SKM-1 treated with dmso at 0.1 percent for 144 hours (cell line): Measurements from ENCODE around the gene KLF2.

Experiments
- DNase-seq: peaks from one replicate; lab custom pipeline; 2025; ENCODE audit not compliant: unreplicated experiment; lab: John Stamatoyannopoulos, UW

The KLF2 gene

DNA sequence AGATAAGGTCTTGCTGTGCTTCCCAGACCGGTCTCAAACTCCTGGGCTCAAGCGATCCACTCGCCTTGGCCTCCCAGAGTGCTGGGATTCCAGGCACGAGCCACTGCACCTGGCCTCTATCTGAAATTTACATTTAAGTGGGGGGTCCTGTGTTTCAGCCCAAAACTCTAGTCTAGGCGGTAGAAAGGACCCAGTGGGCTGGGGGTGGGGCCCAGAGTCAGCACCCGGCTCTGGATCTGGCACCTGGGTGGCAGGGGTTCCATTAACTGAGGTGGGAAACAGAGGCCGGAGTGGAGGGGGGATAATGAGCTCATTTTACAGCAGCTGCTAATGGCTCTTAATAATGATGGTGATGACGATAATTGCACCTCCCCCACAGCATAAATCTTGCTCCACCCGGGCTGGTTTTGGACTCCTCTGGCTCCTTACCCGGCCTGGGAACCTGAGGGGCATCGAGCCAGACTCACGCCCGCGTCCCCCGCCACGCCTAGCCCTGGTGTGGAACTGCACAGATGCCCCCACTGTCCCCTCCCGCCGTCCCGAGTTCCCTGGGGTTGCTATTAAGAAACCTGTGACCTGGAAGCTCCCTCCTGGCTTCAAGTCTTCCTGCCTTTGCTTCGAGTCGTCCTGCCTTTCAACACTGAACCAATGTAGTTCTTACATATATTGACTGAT, 17.8 kb upstream of the KLF2 start:
- no peak for DNase-seq

DNA sequence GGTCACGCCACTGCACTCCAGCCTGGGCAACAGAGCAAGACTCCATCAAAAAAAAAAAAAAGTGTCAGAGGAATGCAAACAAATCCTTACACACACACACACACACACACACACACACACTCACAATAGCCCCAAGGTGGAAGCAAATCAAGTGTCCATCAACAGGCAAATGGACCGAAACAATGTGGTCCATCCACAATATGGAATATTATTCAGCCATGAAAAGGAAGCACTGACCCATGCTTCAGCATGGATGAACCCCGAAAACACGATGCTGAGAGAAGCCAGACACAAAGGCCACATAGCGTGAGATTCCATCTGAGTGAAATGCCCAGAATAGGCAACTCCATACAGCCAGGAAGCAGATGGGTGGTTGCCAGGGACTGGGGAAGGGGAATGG, 16.5 kb upstream of the KLF2 start:
- no peak for DNase-seq

DNA sequence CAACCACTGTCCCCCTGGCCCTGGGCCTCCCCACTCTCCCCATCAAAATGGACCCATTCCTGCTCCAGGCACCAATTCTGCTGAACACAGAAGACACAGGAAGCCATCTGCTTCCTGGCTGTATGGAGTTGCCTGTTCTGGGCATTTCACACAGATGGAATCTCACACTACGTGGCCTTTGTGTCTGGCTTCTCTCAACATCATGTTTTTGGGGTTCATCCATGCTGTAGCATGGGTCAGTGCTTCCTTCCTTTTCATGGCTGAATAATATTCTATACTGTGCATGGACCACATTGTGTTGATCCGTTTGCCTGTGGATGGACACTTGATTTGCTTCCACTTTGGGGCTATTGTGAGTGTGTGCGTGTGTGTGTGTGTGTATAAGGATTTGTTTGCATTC, 15.0 kb upstream of the KLF2 start:
- DNase-seq: no peak

DNA sequence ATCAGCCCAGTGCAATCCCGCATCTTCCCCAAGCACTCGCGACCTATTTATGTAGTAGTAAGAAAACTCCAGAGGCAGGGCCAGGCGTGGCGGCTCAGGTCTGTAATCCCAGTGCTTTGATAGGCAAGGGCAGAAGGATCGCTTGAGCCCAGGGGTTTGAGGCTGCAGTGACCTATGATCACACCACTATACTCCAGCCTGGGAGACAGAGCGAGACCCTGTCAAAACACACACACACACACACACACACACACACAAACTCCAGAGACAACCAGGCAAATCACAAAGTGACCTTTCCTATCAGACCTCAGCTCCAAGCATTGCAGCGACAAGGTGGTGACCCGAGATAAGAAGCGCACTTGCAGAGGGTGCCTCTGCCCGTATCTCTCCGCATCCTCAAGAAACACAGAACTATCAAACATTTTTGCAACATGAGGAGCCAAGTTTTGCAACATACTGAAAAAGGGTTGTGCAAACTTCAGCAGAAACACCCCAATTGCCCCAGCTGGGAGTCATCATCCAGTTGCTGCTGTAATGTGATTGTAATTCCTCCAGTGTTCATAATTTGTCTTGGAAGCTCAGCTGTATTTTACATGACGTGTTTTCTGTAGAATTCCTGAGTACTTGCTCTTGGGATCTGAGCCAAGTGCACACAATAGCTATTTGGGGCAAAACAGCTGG, 8.7 kb upstream of the KLF2 start:
- peak; percentile 81 for DNase-seq

DNA sequence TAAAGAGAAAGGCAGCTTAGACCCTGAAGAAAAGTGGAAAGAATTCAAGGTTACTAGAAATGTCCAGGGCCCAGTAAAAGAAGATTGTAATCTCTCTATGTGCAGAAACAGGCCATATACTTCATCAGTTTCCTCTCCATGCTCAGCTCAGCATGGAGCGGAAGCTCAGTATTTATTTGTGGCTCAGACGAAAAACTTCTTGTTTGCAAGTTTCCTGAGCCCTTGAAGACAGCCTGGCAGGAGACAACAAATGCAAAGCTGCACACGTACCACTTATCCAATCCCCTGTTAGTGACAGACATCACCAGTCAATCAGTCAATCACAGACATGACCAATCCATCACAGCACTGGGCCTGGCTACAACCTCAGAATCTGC, 8.1 kb upstream of the KLF2 start:
- DNase-seq: no peak

DNA sequence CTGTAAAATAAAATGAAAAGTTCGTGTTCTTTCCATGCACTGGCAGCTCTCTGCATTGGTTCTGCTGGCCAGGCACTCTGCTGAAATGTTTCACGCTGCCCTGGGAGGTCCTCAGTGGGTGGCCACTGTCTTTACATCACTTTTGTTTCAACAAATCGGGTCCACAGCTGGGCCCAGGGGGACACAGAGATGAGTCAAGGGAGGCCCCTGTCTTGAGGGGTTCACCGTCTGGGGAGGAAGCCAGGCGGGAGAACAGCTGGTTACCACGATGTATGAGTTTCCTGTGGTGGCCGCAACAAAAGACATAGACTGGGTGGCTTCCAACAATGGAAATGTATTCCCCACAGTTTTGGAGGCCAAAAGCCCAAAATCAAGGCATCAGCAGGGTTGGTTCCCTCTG, 5.1 kb upstream of the KLF2 start:
- DNase-seq: no peak

DNA sequence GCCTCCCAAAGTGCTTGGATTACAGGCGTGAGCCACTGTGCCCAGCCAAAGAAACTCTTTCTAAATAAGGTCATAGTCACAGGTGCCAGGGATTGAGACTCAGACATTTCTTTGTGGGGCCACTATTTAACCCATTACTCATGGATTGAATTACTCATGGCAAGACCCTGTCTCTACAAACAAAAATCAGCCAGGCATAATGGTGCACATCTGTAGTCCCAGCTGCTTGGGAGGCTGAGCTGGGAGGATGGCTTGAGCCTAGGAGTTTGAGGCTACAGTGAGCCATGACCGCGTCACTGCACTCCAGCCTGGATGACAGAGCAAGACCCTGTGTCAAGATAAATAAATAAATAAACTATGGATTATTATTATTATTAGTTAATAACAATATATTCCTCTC, 3.6 kb upstream of the KLF2 start:
- DNase-seq: no peak

DNA sequence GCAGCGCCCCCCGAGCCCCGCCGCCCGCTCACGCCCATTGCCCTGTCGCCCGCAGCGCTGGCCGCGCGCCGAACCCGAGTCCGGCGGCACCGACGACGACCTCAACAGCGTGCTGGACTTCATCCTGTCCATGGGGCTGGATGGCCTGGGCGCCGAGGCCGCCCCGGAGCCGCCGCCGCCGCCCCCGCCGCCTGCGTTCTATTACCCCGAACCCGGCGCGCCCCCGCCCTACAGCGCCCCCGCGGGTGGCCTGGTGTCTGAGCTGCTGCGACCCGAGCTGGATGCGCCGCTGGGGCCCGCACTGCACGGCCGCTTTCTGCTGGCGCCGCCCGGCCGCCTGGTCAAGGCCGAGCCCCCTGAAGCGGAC, 518 bp downstream of the KLF2 start:
- no peak for DNase-seq

DNA sequence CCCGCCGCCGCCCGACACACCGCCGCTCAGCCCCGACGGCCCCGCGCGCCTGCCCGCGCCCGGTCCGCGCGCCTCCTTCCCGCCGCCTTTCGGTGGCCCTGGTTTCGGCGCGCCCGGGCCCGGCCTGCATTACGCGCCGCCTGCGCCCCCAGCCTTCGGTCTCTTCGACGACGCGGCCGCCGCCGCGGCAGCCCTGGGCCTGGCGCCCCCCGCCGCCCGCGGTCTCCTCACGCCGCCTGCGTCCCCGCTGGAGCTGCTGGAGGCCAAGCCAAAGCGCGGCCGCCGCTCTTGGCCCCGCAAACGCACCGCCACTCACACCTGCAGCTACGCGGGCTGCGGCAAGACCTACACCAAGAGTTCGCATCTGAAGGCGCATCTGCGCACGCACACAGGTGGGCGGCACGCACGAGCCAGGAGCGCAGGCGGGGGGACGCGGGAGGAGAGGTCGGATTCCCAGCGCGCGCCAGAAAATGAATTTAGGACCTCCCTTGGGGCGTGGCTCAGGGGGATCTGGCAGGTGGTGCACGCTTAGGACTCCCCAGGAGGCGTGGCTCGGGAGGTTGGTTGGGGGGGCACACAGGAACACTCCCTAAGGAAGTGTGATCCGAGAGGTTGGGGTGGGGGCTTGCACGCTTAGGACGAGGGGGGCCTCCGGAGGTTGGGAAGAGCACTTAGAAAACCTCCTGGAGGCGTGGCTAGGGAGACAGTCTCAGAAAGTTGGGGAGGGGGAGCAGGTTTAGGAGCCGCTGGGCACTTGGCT, 1.2 kb downstream of the KLF2 start:
- DNase-seq: no peak

DNA sequence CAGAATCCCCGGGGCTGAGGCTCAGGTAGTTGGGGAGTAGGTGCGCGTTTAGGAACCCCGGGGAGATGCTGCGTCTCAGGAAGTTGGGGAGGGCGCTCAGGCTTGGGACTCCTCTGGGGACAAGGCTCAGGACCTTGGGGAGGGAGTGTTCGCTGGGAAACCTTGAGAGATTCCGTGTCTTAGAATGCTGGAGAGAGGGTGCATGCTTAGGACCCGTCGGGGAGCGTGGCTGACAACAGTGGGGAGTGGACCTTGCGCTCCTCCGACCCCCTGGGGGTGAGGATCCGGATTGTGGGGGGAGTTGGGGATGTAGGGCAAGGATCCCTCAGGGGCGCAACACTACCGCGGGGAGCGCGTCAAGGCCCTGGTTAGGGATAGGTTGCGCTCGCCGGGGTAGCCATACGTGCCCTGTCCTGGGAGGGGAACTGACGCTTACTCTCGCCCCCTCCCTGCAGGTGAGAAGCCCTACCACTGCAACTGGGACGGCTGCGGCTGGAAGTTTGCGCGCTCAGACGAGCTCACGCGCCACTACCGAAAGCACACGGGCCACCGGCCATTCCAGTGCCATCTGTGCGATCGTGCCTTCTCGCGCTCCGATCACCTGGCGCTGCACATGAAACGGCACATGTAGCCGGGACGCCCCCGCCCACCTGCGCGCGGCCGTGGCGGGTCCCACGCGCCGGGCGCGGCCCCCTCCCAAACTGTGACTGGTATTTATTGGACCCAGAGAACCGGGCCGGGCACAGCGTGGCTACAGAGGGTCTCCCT, 2.0 kb downstream of the KLF2 start:
- no peak for DNase-seq

DNA sequence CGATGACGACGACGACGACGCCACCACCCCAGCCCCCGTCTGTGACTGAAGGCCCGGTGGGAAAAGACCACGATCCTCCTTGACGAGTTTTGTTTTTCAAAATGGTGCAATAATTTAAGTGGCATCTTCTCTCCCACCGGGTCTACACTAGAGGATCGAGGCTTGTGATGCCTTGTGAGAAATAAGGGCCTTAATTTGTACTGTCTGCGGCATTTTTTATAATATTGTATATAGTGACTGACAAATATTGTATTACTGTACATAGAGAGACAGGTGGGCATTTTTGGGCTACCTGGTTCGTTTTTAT, 2.5 kb downstream of the KLF2 start:
- DNase-seq: no peak

DNA sequence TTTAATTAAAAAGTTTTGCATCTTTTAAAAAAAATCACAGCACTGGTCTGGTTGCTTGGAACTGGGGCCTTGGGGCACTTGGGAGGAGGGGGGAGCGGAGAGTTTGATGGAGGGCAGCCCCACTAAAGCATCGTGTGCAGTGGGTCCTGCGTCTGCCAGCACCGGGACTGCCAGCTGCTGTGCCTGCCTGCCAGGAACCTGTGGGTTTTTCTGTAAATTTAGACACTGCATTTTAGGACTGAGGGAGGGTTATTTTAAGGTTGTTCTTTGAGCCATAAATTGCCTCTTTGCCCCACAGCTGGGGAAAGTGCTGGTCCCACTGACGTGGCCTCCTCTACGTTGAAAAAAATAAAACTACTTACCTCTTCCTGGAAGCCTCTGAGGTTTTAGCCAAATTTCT, 2.9 kb downstream of the KLF2 start:
- no peak for DNase-seq

DNA sequence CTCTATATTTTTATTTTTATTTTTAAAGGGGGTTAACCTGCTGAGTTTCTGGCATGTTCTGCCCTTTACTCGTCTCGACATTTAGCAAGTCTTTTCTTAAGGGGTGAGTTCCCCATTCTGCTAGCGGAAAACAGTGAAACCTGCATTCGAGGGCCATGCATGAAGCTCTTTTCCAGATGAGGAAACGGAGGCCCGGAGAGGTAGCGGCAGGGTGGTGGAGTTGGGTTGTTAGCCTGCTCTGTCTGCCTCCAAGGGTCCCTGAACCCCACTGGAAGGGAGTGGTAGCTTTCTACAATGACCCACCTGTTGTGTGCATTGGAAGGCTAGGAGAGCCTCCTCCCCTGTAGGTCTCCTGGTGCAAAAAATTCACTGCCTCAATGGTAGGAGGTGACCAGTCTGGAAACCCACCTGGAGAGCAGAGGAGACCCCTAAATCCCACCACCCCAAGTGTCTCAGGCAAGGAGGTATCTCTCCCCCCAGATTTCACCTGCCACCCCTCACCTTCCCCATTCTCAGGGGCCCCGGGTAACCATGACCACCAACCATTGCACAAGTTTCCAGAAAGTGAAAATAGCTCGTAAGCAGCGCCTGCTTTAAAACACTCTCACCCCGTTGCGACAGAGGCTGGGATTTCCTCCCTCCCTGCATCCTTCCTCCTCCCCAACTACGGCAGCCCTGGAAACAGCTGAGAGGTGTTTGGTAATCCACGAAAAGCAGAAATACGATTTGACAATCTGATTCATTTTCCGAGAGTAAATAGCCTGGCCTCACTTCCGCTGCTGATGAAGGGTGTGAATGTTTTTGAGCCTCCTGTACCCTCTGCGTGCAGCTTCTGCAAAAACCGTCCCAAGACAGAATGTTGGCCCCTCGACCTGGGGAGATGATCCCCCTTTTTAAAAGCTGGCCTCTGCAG, 3.5 kb downstream of the KLF2 start:
- peak; percentile 99 for DNase-seq

DNA sequence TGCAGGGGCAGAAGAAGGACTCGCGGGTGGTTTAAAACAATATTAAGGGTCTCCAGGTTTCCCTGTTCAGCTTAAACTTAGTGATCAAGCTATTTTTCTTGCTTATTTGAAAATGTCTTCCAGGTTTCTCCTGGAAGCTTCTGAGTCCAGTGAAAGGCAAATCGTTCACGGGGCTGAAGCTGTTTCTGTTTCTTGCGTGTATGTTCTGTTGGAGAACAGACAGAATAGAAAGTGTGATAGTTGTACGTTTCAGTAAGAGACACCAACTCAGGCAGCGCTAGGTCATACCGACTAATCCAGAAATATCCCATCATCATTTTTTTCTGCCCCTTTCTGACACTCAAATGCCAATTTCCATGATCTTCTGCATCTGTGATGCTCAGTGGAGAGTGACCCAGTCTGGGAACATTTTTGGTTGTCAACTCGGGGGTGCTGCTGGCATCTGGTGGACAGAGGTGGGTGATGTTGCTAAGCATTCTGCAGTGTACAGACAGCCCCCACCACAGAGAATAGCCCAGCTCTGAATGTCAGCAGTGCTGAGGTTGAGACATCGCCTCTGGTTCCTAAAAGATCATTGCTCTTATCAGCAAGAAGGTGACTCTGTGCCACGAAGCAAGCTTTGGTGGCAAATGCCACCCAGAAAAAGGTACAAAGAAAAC, 4.3 kb downstream of the KLF2 start:
- DNase-seq: no peak

DNA sequence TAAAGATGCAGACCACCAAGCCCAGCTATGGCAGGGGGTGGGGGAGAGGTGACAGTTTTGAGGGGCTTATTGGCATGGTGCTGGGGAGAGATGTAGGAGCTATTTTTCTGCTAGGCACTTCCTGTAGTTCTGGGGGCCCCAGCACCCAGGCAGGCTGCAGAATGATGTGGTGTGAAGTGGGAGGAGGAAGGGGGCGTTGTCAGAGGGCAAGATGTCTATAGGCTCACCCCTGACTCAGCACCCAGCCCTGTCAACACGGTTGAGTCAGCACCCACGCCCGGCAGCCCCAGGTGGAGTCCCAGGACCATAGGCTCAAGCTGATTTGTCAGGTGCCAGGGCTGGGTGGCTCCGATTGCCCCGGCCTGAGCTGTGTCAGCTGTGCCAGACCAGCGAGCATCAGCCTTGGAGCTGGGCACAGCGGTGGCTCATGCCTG, 5.8 kb downstream of the KLF2 start:
- no peak for DNase-seq

DNA sequence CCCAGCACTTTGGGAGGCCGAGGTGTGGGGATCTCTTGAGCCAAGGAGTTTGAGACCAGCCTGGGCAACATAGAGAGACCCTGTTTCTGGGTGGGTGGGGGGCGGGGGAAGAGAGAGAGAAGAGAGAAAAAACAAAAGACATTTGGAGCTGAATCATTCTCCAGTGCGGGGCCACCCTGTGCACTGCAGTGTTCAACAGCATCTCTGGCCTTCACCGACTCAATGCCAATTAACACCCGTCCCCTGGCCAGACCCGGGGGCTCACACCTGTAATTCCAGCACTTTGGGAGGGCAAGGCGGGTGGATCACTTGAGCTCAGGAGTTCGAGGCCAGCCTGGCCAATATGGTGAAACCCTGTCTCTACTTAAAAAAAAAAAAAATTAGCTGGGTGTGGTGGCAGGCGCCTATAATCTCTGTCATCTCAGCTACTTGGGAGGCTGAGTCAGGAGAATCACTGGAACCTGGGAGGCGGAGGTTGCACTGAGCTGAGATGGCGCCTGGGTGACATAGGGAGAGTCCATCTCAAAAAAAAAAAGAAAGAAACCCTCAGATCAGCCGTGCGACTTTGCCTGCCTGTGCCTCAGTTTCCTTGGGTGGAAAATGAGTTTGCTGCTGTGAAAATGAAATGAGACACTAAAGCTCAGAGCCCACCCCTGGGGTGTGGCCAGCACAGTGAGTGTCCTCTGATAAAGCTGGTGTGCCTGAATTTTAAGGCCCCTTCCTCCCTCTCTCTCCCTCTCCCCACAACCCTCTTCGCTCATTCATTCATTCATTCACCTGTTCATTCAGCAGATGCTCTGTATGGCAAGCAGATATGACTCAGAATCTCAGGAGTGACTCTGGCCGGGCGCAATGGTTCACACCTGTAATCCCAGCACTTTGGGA, 6.4 kb downstream of the KLF2 start:
- no peak for DNase-seq

DNA sequence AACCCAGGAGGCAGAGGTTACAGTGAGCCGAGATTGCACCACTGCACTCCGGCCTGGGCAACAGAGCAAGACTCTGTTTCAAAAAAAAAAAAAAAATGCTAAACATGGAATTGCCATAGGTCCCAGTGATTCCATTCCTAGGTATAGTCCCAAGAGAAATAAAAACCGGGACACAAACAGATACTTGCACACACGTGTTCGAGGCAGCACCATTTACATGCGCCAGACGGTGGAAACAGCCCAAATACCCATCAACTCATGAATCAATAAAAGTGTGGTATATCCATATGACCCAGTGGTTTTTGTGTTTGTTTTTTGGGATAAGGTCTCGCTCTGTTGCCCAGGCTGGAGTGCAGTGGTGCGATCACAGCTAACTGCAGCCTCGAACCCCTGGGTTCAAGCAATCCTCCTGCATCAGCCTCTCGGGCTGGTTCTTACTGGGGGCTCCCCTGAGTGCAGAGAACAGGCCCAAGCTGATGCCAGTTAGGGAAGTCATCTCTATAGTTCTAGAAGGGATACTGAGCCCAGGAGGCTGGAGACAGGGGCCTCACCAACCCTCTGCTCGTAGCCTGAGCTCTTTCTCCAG, 8.5 kb downstream of the KLF2 start:
- no peak for DNase-seq

DNA sequence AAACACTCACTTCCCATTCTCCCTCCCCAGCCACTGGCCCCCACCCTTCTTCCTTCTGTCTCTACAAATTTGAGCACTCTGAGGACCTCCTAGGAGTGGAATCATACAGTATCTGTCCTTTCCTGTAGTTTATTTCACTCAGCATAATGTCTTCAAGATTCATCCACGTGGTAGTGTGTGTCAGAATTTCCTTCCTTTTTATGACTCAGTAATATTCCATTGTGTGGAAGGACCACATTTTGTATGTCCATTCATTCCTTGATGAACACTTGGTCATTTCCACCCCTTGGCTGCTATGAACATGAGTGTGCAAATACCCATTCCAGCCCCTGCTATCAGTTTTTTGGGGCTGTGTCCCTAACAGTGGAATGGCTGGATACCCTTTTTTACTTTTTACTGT, 9.8 kb downstream of the KLF2 start:
- DNase-seq: no peak

DNA sequence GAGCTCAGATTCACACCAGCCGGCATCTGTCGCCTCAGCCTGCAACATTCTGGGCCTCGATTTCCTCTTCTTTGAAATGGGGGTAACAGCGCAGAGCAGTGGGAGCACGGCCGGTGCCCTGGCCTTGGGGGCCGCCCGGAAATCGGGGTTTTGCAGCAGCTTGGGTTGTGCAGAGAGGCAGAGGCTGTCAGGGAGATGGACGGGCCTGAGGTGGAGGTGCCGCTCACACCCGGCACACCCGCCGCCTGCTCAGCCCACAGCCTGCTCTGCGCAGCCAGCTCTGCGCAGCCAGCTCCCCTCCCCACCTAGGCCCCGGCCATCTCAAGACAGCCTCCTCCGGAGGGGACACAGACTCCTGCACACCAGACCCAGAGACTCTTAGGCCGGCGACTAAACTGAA, 10.6 kb downstream of the KLF2 start:
- DNase-seq: no peak
